Measurements from ENCODE around the gene APOL1.
"Not testable (repeated sequence)": the region's sequence is repeated elsewhere in the genome, so short reads cannot be mapped to it uniquely, and the experiment has no call there.

APOL1 gene

GRCh38 chr22:36252754-36253522 lies at the start of gene APOL1:
TSS of gene APOL1 (plus strand) at chr22:36253133. CDS start at chr22:36254956, 1,823 bp downstream.
- peak; percentile 97 for FAIRE-seq
- peak; percentile 35 for DNase-seq (ENCODE audit: extremely low spot score, insufficient read length, low read depth)

DNA sequence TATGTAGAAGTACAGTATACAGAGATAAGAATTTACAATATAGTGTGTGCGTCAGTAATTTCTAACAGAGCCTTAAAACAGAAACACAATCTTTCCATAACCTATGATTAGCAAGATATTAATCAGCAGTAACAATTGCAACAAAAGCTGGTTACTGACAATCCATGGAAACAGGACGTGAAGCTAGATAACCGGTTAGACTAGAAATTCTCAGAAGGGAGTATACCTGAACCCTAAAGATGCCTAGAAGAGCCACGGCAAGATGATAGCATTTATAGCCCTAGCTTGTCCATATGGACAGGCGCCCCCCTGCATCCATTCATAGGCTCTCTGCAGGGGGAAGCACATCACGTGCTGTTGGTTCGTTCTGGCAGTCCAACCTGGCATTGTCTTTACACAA lies 49.5 kb upstream of the APOL1 start:
- not testable (repeated sequence) for FAIRE-seq; DNase-seq (ENCODE audit: extremely low spot score, insufficient read length, low read depth)

- no peak for FAIRE-seq
- no peak for DNase-seq (ENCODE audit: extremely low spot score, insufficient read length, low read depth)
These were observed 48.8 kb upstream of the APOL1 start for GRCh38 chr22:36204001-36204631.

GRCh38 chr22:36204632-36205015 lies 48.3 kb upstream of the APOL1 start:
- FAIRE-seq (no peak), DNase-seq (ENCODE audit: extremely low spot score, insufficient read length, low read depth) (no peak)

- DNase-seq (ENCODE audit: extremely low spot score, insufficient read length, low read depth); FAIRE-seq: not testable (repeated sequence)
These were observed 47.4 kb upstream of the APOL1 start for GRCh38 chr22:36205573-36205972.

- DNase-seq (ENCODE audit: extremely low spot score, insufficient read length, low read depth): no peak
- FAIRE-seq: no peak
These were observed 46.7 kb upstream of the APOL1 start for GRCh38 chr22:36206255-36206654.

DNA sequence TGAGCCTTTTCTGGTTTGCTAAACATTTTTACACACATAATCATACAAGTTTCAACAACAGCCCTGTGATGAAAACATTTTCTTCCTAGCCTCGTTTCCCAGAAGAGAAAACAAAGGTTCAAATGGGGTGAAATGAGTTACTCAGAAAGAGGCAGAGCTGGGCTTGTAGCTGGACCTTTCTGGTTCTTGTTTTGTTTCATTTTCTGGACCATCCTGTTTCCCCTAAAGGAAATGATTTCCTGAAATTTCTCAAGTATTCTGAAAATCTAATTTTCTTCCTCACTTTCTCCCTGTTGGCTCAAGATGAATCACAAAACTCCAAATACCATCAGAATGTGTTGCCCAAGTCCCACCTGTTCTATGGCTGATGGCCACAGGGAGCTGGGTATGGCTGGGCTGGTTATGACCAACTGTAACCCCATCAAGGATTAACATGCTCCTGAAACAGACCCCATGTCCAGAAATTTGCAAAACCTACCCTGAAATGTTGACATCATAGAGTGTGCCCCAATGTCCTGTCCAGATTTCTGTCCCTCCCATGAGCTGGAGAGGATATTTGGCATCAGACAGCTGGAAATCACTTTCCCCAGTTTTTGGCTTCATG lies 44.7 kb upstream of the APOL1 start:
- FAIRE-seq (no peak), DNase-seq (ENCODE audit: extremely low spot score, insufficient read length, low read depth) (no peak)

- DNase-seq (ENCODE audit: extremely low spot score, insufficient read length, low read depth) (no peak), FAIRE-seq (no peak)
These were observed 44.0 kb upstream of the APOL1 start for GRCh38 chr22:36208914-36209313.

- not testable (repeated sequence) for DNase-seq (ENCODE audit: extremely low spot score, insufficient read length, low read depth); FAIRE-seq
These were observed 43.4 kb upstream of the APOL1 start for GRCh38 chr22:36209488-36209908.

DNA sequence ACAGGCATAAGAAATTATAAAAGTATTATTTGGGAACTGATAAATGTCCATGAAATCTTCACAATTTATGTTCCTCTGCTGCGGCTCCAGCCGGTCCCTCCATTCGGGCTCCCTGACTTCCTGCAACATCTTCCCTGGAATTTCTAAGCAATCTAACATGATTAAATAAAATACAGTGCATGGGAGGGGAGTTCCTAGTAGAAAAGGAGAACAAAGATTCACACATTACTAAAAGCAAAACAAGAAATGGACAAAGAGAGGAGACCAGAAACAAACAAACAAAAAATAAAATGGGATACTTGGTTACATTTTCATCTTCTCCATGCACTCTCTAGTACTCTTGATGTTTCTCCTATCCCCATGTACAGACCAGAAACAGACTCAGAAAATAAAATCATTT lies 42.7 kb upstream of the APOL1 start:
- DNase-seq (ENCODE audit: extremely low spot score, insufficient read length, low read depth) (no peak), FAIRE-seq (no peak)

DNA sequence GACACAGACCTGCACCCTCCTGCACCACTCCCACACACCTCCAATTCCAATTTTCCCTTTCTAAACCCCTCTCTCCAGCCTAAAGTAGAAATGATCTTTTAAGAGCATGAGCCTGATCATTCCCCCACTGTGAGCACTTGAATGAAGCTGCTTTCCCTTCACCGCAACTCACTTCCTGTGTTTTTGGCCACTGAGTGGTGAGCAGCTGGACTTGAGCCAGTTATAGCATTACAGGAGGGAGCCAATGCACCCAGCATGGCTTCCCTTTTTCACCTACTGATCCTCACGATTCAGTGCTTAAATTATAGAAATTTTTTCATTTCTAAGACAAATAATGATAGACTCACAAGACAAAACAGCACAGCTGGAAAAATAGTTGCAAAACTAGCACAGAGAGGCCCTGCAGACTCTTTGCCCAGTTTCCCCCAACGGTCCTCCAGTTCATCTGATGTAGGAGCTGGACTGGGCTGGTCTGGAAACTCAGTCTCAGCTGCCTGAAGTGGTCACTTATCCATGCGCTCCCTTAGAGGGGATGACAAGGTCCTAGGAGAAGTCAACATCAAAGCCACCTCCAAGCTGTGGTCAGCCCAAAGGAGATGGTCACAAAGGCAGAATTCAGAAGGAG lies 41.6 kb upstream of the APOL1 start:
- DNase-seq (ENCODE audit: extremely low spot score, insufficient read length, low read depth): no peak
- FAIRE-seq: peak; percentile 74

DNA sequence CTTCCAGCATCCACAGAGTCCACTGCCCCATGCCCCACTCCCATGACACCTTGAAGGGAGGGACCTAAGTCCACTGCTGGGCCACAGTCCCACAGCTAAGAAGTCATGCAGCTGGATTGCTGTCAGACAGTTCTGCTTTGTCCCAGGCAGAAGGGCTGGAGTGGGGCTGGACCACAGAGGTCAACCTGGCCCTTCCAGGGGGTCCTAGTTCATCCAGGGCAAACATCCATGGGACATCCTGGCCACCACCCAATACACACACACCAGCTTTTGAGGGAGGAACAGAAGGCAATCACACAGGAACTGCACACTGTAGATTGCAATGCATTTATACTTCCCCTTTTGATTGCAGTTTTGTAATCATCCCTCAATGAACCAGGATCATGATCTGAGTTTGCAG lies 40.0 kb upstream of the APOL1 start:
- FAIRE-seq (no peak), DNase-seq (ENCODE audit: extremely low spot score, insufficient read length, low read depth) (no peak)

GRCh38 chr22:36213586-36213985 lies 39.3 kb upstream of the APOL1 start:
- no peak for FAIRE-seq
- DNase-seq (ENCODE audit: extremely low spot score, insufficient read length, low read depth): no peak

- FAIRE-seq (no peak), DNase-seq (ENCODE audit: extremely low spot score, insufficient read length, low read depth) (no peak)
These were observed 37.0 kb upstream of the APOL1 start for GRCh38 chr22:36215981-36216380.

GRCh38 chr22:36218648-36219193 lies 34.2 kb upstream of the APOL1 start:
- FAIRE-seq (no peak), DNase-seq (ENCODE audit: extremely low spot score, insufficient read length, low read depth) (no peak)

- no peak for FAIRE-seq
These were observed 32.4 kb upstream of the APOL1 start for GRCh38 chr22:36220451-36220921.

DNA sequence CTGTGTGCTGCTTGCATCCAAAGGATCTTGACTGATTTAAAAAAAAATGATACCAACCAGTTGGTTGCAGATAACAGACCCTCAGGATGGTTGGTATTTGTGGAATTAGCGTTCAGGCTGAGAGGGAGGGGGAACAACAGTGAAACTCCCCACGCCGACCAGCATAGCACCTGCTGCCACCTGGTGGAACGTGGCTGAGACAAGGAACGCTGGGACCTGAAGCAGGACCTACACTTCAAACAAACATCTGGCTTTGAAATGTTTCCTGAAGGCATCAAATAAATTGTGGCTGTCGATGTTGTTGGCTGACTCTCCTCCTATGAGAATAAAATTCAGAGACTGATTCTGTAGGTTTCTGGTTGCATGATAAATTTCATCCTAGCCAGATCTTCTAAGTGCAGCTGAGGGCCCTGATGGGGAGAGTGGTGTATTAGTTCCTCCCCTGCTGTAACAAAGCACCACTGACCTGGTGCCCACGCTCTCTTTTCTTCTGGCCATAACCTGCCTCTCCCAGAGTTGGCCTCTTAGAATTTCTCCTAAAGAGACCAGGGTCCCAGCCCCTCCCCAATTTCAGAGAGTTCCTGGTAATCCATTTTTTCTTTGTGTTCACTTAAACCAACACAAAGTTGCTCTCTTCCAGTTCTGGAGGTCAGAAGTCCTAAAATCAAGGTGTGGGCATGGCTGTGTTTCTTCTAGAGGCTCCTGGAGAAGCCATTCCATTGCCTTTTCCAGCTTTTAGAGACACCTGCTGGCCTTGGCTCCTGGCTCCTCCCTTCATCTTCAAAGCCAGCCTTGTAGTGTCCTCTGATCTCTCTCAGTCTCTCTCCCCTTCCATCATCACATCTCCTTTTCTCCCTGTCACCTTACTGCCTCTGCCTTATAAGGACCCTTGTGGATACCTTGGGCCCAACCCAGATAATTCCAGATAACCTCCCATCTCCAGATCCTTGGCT lies 30.9 kb upstream of the APOL1 start:
- FAIRE-seq (peak; percentile 92), DNase-seq (ENCODE audit: extremely low spot score, insufficient read length, low read depth) (no peak)

More at GRCh38 chr22:36220451-36220921, 32.4 kb upstream of the APOL1 start:
- no peak for DNase-seq (ENCODE audit: extremely low spot score, insufficient read length, low read depth)

- DNase-seq (ENCODE audit: extremely low spot score, insufficient read length, low read depth): no peak
- no peak for FAIRE-seq
These were observed 30.0 kb upstream of the APOL1 start for GRCh38 chr22:36222887-36223450.

DNA sequence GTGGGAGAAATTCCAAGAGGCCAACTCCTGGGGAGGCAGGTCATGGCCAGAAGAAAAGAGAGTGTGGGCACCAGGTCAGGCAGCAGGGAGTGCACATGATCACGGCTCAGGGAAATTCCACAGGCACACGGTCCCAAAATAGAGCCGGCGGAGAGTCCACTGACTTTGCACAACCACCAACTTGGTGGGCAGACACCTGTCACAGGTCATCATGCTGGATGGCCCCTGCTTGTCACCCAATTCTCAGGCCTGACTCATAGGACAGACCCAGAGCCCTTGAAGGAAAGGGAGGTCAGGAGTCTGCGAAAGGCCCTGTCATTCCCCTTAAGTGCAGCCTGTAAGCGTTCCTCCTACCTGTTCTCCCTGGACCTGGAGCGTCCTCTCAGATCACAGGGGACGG lies 29.4 kb upstream of the APOL1 start:
- FAIRE-seq (no peak), DNase-seq (ENCODE audit: extremely low spot score, insufficient read length, low read depth) (no peak)

All from GM18507 (cell line).